ENCODE results near the gene GPRC5B. TPM values are rescaled to one million over a fixed set of nuclear protein-coding genes. Genes with fewer than 3 reads are reported as not detected.

GPRC5B gene, protein sequence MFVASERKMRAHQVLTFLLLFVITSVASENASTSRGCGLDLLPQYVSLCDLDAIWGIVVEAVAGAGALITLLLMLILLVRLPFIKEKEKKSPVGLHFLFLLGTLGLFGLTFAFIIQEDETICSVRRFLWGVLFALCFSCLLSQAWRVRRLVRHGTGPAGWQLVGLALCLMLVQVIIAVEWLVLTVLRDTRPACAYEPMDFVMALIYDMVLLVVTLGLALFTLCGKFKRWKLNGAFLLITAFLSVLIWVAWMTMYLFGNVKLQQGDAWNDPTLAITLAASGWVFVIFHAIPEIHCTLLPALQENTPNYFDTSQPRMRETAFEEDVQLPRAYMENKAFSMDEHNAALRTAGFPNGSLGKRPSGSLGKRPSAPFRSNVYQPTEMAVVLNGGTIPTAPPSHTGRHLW
- 11.5 and 12.2 TPM in 2 replicates for total RNA-seq

DNA sequence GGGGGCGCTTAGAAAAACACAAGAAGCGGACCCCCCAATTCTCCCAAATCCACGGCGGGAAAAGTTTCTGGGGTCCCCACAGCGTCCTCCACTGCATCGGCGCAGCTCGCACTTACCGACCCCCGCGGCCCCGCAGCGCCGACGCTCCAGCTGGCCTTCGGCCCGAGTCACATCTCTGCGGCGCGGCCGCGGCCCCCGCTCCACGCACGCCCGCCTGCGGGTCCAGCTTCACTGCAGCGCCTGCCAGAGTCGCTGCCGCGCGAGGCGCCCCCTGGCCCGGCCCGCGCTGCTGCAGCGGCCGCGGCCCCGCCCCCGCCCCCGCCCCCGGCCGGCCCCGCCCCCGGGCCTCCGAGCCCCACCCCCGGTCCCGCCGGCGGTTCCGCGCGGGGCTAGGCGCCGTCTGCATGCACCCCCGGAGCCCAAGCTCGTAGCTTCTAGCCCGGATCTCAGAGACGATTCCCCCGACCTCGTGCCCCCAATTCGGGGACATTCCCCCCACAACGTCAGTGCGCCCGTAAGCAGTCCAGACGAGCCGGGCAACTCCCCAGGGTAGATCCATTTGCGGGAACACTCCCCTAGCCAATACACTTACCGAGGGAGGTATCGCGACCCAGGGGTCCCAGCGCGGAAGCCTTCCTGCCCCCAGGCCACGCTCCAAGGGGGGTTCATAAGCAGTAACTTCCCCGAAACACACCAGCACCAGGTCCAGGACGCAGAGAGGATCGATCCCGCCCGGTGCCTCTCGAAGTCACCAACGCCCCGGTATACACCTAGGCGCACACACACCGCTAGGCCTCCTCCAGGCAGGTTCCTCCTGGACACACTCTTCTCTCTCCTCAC lies at the start of gene GPRC5B:
Gene GPRC5B (minus strand): TSS at position 238 of the 840 bp plus-strand sequence. CDS start 12,003 bp downstream, outside the sequence.

Other genes with a start within 250 kb of the GPRC5B start
- 8.7 and 10.5 TPM in 2 replicates for gene KNOP1, start 166.6 kb downstream of the GPRC5B start, total RNA-seq
- 5.8 and 6.5 TPM in 2 replicates for gene IQCK, start 166.6 kb downstream of the GPRC5B start, total RNA-seq
- not detected in 2 replicates for gene GPR139, start 189.0 kb upstream of the GPRC5B start, total RNA-seq